Neuronal stem cell (in vitro differentiated cells): ENCODE measurements around the gene RHOC.

Experiments
- DNase-seq: peaks from one replicate; pipeline ENCODE4 v3.0.0-alpha.2; 2013; ENCODE audit warnings: low spot score
- H2AFZ ChIP-seq: one replicate; pipeline ENCODE4 v1.6.1; 2013; ENCODE audit warnings: mild to moderate bottlenecking, low read length, inconsistent platforms
- H2AK5ac ChIP-seq: 2 replicates; pipeline ENCODE4 v1.6.1; 2013; ENCODE audit warnings: low read depth, mild to moderate bottlenecking, inconsistent platforms, low read length, moderate library complexity, mixed read lengths
- H2BK120ac ChIP-seq: 2 replicates; pipeline ENCODE4 v1.6.1; 2013; ENCODE audit warnings: low read depth, mild to moderate bottlenecking, inconsistent platforms, low read length, moderate library complexity, mixed read lengths
- H2BK12ac ChIP-seq: one replicate; pipeline ENCODE4 v1.6.1; 2013; ENCODE audit warnings: low read length, inconsistent platforms
- H2BK15ac ChIP-seq: 2 replicates; pipeline ENCODE4 v1.6.1; 2013; ENCODE audit warnings: mild to moderate bottlenecking, low read length, inconsistent platforms, mixed read lengths
- H2BK5ac ChIP-seq: one replicate; pipeline ENCODE4 v1.6.1; 2013; ENCODE audit warnings: inconsistent platforms, mild to moderate bottlenecking, low read length, moderate library complexity
- H3K14ac ChIP-seq: one replicate; pipeline ENCODE4 v1.6.1; 2013; ENCODE audit warnings: low read length, inconsistent platforms
- H3K18ac ChIP-seq: 2 replicates; pipeline ENCODE4 v1.6.1; 2013; ENCODE audit warnings: low read length, inconsistent platforms
- H3K23ac ChIP-seq: 2 replicates; pipeline ENCODE4 v1.6.1; 2013; ENCODE audit warnings: low read depth, mild to moderate bottlenecking, mixed read lengths, low read length, inconsistent platforms; ENCODE audit not compliant: poor library complexity
- H3K27ac ChIP-seq: replicated peaks from 3 replicates; pipeline ENCODE4 v1.5.1; 2013; ENCODE audit warnings: low read length, inconsistent platforms
- H3K27me3 ChIP-seq, 3 experiments: 2 replicates each; pipeline ENCODE4 v1.6.1; 2013; ENCODE audit warnings: low read length in 3 of 3, mild to moderate bottlenecking in 2 of 3, inconsistent platforms in 1 of 3, low read depth in 1 of 3, mixed read lengths in 1 of 3, moderate library complexity in 1 of 3; ENCODE audit not compliant: control insufficient read depth in 3 of 3, insufficient read depth in 3 of 3
- H3K36me3 ChIP-seq, 2 donors: replicated peaks in 1 of 2; 2 replicates each; pipeline ENCODE4 v1.6.1; 2013; ENCODE audit warnings: low read length in 2 of 2; ENCODE audit not compliant: control insufficient read depth in 2 of 2, insufficient read depth in 2 of 2
- H3K4ac ChIP-seq: 2 replicates; pipeline ENCODE4 v1.6.1; 2013; ENCODE audit warnings: inconsistent platforms, mild to moderate bottlenecking, low read length, moderate library complexity
- H3K4me1 ChIP-seq, 2 donors: 1 replicate in 1 of 2; 2 replicates in 1 of 2; pipeline ENCODE4 v1.6.1; 2013; ENCODE audit warnings: low read length in 2 of 2, low read depth in 1 of 2; ENCODE audit not compliant: control insufficient read depth in 2 of 2, insufficient read depth in 1 of 2
- H3K4me2 ChIP-seq: one replicate; pipeline ENCODE4 v1.6.1; 2013; ENCODE audit warnings: mild to moderate bottlenecking, low read length, inconsistent platforms; ENCODE audit not compliant: insufficient read depth, poor library complexity, severe bottlenecking
- H3K4me3 ChIP-seq, 2 donors: 2 replicates each; pipeline ENCODE4 v1.5.1; 2013; ENCODE audit warnings: low read length in 2 of 2, mild to moderate bottlenecking in 2 of 2, inconsistent platforms in 1 of 2, moderate library complexity in 1 of 2
- H3K79me1 ChIP-seq: one replicate; pipeline ENCODE4 v1.6.1; 2013; ENCODE audit warnings: low read depth, mild to moderate bottlenecking, inconsistent platforms, low read length, moderate library complexity
- H3K9ac ChIP-seq: one replicate; pipeline ENCODE4 v1.6.1; 2013; ENCODE audit warnings: mild to moderate bottlenecking, low read depth, low read length, inconsistent platforms; ENCODE audit not compliant: poor library complexity
- H3K9me3 ChIP-seq, 2 donors: replicated peaks in 1 of 2; 2 replicates each; pipeline versions ENCODE3 to v1.6.1; 2013; ENCODE audit warnings: low read length in 2 of 2, mild to moderate bottlenecking in 2 of 2, inconsistent platforms in 1 of 2, low read depth in 1 of 2, mixed read lengths in 1 of 2, moderate library complexity in 1 of 2; ENCODE audit not compliant: control insufficient read depth in 2 of 2, insufficient read depth in 1 of 2
- H4K8ac ChIP-seq: one replicate; pipeline ENCODE4 v1.6.1; 2013; ENCODE audit warnings: low read depth, mild to moderate bottlenecking, inconsistent platforms, low read length, moderate library complexity
- H4K91ac ChIP-seq: one replicate; pipeline ENCODE4 v1.6.1; 2013; ENCODE audit warnings: low read length, low read depth, mild to moderate bottlenecking, inconsistent platforms; ENCODE audit not compliant: poor library complexity
- WGBS, 2 donors: extraction: QIAGEN DNeasy Blood & Tissue Kit; methylation state at CpG; one replicate each; pipeline ENCODE4 v1.1.7; 2013; ENCODE audit warnings: missing lambda C conversion rate in 2 of 2, mixed read lengths in 1 of 2; ENCODE audit not compliant: insufficient read length in 2 of 2, insufficient replicate concordance in 1 of 2; ENCODE audit errors: extremely low coverage in 2 of 2; 5-methylcytosine and 5-hydroxymethylcytosine counted together

Gene RHOC

GRCh38 chr1:112697781-112698201 is 9.1 kb downstream of the RHOC start:
- no peaks in the 10 kb centered on the region for H3K79me1 ChIP-seq
- no peak overlapping the region for H3K27ac ChIP-seq

DNA sequence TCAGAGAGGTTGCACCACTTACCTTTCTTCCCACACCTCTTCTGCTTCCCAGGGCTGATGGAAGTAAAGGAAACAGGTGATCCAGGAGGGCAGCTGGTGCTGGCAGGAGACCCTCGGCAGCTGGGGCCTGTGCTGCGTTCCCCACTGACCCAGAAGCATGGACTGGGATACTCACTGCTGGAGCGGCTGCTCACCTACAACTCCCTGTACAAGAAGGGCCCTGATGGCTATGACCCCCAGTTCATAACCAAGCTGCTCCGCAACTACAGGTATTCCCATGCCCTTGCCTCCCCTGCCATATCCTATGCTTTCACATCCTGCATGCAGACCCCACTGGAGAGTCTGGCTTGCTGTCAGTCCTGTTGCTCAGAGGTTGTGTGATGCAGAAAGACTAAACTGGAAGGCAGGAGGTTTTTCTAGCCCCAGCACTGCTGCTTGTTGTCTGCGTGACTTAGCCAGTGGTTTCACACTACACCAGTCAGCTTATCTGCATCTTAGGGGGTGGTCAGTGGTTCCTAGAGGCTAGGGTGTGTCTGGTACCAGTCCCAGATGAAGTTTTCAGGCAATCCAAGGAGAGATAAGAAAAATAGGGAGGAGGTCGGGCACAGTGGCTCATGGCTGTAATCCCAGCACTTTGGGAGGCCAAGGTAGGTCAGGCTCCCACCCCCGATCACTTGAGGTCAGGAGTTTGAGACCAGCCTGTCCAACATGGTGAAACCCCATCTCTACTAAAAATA is 10.2 kb downstream of the RHOC start:
- H3K4ac ChIP-seq: no peak overlapping the region
- DNase-seq: no peak
- H2AFZ ChIP-seq: no peak overlapping the region
- no peak overlapping the region for H2BK5ac ChIP-seq
- peaks cover 63 to 100% of the 10 kb centered on the region in 2 donors for H3K36me3 ChIP-seq
- H3K14ac ChIP-seq: no peak overlapping the region
- no peak overlapping the region for H3K23ac ChIP-seq
- H3K9ac ChIP-seq: no peak overlapping the region
- H3K27me3 ChIP-seq: no peaks in the 10 kb centered on the region
- H3K18ac ChIP-seq: no peak overlapping the region
- WGBS, 2 donors: no CpG with 5 or more reads among the region's 7 CpGs
- H2BK120ac ChIP-seq: no peak overlapping the region
- no peaks in the 10 kb centered on the region for H3K9me3 ChIP-seq
- H2AK5ac ChIP-seq: no peak overlapping the region
- peaks cover 5 to 16% of the 10 kb centered on the region in 2 donors for H3K4me1 ChIP-seq
- no peaks in the 10 kb centered on the region for H3K79me1 ChIP-seq
- H4K8ac ChIP-seq: no peak overlapping the region
- H2BK12ac ChIP-seq: no peak overlapping the region
- H3K4me2 ChIP-seq: no peak overlapping the region
- H3K4me3 ChIP-seq: peak overlapping the region in 1 of 2 donors; percentile 5
- no peak overlapping the region for H4K91ac ChIP-seq
- no peak overlapping the region for H2BK15ac ChIP-seq
- H3K27ac ChIP-seq: no peak overlapping the region

More at GRCh38 chr1:112697781-112698201, 9.1 kb downstream of the RHOC start:
- no peak for DNase-seq
- H3K23ac ChIP-seq: no peak overlapping the region
- H2BK15ac ChIP-seq: no peak overlapping the region
- no peak overlapping the region for H2AFZ ChIP-seq
- no peak overlapping the region for H2AK5ac ChIP-seq
- H3K27me3 ChIP-seq: no peaks in the 10 kb centered on the region
- H2BK120ac ChIP-seq: no peak overlapping the region
- H3K36me3 ChIP-seq: peaks cover 59 to 100% of the 10 kb centered on the region in 2 donors
- H3K14ac ChIP-seq: no peak overlapping the region
- no peak overlapping the region for H3K4me2 ChIP-seq
- H3K9ac ChIP-seq: no peak overlapping the region
- peak overlapping the region in 1 of 2 donors; percentile 30 for H3K4me3 ChIP-seq
- H3K9me3 ChIP-seq: no peaks in the 10 kb centered on the region
- H4K8ac ChIP-seq: no peak overlapping the region
- no peak overlapping the region for H2BK5ac ChIP-seq
- no peak overlapping the region for H2BK12ac ChIP-seq
- H3K4ac ChIP-seq: no peak overlapping the region
- WGBS, 2 donors: no CpG with 5 or more reads among the region's 9 CpGs
- H3K4me1 ChIP-seq: peaks cover 5 to 16% of the 10 kb centered on the region in 2 donors
- no peak overlapping the region for H4K91ac ChIP-seq
- H3K18ac ChIP-seq: no peak overlapping the region

DNA sequence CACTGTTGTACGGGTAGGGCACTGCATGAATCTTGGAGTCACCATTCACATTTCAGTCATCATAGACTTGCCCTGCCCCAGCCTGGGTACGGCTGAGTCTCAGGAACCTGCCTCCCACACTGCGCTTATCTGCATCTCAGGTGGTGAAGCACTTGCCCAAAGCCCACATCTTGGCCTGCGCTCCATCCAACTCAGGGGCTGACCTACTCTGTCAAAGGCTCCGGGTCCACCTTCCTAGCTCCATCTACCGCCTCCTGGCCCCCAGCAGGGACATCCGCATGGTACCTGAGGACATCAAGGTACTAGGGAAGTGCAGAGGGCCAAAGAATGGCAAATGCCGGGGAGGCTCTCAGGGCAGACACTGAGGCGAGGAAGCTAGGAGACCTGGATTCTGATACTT is 11.7 kb downstream of the RHOC start:
- Histone ChIP-seq H3K36me3 (peaks cover 60 to 98% of the 10 kb centered on the region in 2 donors), H3K14ac (no peak overlapping the region), H2BK12ac (no peak overlapping the region), H2BK120ac (no peak overlapping the region), H3K27ac (no peak overlapping the region), H2AFZ (no peak overlapping the region), H3K79me1 (no peaks in the 10 kb centered on the region), H4K8ac (no peak overlapping the region), H3K27me3 (no peaks in the 10 kb centered on the region), H3K4me2 (no peak overlapping the region), H3K4me1 (peaks cover 2 to 3% of the 10 kb centered on the region in 2 donors), H2AK5ac (no peak overlapping the region), H3K9me3 (no peaks in the 10 kb centered on the region), H2BK15ac (no peak overlapping the region), H3K23ac (no peak overlapping the region), H4K91ac (no peak overlapping the region), H3K4me3 (no peak overlapping the region), H2BK5ac (no peak overlapping the region), H3K9ac (no peak overlapping the region), H3K4ac (no peak overlapping the region), H3K18ac (no peak overlapping the region)
- no peak for DNase-seq
- WGBS, 2 donors: no CpG with 5 or more reads among the region's 9 CpGs

DNA sequence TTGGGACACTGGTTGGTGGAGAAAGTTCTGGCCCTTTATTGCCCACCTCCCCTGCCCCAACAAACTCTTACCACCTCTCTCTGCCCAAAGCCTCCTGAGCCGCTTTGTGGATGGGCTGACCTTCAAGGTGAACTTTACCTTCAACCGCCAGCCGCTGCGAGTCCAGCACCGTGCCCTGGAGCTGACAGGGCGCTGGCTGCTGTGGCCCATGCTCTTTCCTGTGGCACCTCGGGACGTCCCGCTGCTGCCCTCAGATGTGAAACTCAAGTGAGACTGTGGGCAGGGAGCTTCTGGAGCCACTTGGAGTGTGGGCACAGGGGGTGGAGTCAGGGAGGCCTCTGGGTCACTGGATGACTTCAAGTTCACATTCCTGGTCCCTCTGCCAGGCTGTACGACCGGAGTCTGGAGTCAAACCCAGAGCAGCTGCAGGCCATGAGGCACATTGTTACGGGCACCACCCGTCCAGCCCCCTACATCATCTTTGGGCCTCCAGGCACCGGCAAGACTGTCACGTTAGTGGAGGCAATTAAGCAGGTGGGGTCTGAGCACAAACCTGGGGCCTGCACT is 12.5 kb downstream of the RHOC start:
- H3K23ac ChIP-seq: no peak overlapping the region
- no peak overlapping the region for H2BK5ac ChIP-seq
- no peak overlapping the region for H3K4me3 ChIP-seq
- H2AFZ ChIP-seq: no peak overlapping the region
- peaks cover 57 to 98% of the 10 kb centered on the region in 2 donors for H3K36me3 ChIP-seq
- H3K27me3 ChIP-seq: no peaks in the 10 kb centered on the region
- no peak overlapping the region for H3K4ac ChIP-seq
- no peak overlapping the region for H2BK120ac ChIP-seq
- no peak overlapping the region for H3K9ac ChIP-seq
- no peak overlapping the region for H3K4me2 ChIP-seq
- H2BK12ac ChIP-seq: no peak overlapping the region
- no peaks in the 10 kb centered on the region for H3K79me1 ChIP-seq
- no peak overlapping the region for H2BK15ac ChIP-seq
- H3K9me3 ChIP-seq: no peaks in the 10 kb centered on the region
- H3K27ac ChIP-seq: no peak overlapping the region
- no peaks in the 10 kb centered on the region for H3K4me1 ChIP-seq
- H4K8ac ChIP-seq: no peak overlapping the region
- no peak overlapping the region for H3K18ac ChIP-seq
- H2AK5ac ChIP-seq: no peak overlapping the region
- no CpG with 5 or more reads among the region's 15 CpGs for WGBS, 2 donors
- no peak for DNase-seq
- no peak overlapping the region for H4K91ac ChIP-seq
- no peak overlapping the region for H3K14ac ChIP-seq
